A549 (cell line): ENCODE data around the gene PITPNB. TPM values are rescaled to one million over a fixed set of nuclear protein-coding genes. Genes with fewer than 3 reads are reported as not detected.

Experiments used
- ATAC-seq, 2 experiments: fragments of 200-7000 bp in 1 of 2; fragments of >200 bp in 1 of 2; cut with Nextera tagmentation in 1 of 2; cut with Tn5 transposase in 1 of 2; 3 replicates each; pipeline versions ENCODE4 v1.8.0 to v1.9.1; 2018 to 2020; ENCODE audit warnings: mild to moderate bottlenecking in 1 of 2, moderate library complexity in 1 of 2
- CTCF ChIA-PET: fragments of 300-600 bp; sonication (Branson Sonifier 250); formaldehyde crosslinking; extraction: SDS; loops from one replicate; lab custom pipeline; 2021; ENCODE audit warnings: antibody characterized with exemption, inconsistent platforms; lab: Yijun Ruan, JAX
- POLR2A ChIA-PET: fragments of 350-600 bp; formaldehyde crosslinking; extraction: SDS; loops from one replicate; lab custom pipeline; 2021; ENCODE audit warnings: antibody characterized with exemption, inconsistent platforms; lab: Yijun Ruan, JAX
- DNase-seq, 2 experiments: peaks; one replicate each; pipeline versions ENCODE4 v3.0.0 to v3.0.0-alpha.2; 2011 to 2016; ENCODE audit warnings: low read depth in 1 of 2, low spot score in 1 of 2
- FAIRE-seq: peaks from 2 replicates; lab custom pipeline; 2011; peaks lifted over from hg19 to GRCh38; lab: Jason Lieb, UNC
- H3K27ac ChIP-seq, 2 experiments: fragments of >200 bp; sonication (Bioruptor Twin); formaldehyde crosslinking; 3 replicates each; pipeline ENCODE4 v1.5.1; 2016 to 2017
- H3K4me1 ChIP-seq: fragments of >200 bp; sonication (Bioruptor Twin); formaldehyde crosslinking; 3 replicates; pipeline ENCODE4 v1.6.1; 2016
- H3K4me2 ChIP-seq: fragments of >200 bp; sonication (Bioruptor Twin); formaldehyde crosslinking; 3 replicates; pipeline ENCODE4 v1.6.1; 2016
- H3K4me3 ChIP-seq: fragments of >200 bp; sonication (Bioruptor Twin); formaldehyde crosslinking; 3 replicates; pipeline ENCODE4 v1.5.1; 2016
- H3K9me3 ChIP-seq: fragments of >200 bp; sonication (Bioruptor Twin); formaldehyde crosslinking; 3 replicates; pipeline ENCODE4 v1.6.1; 2016
- CBX8 ChIP-seq: fragments of 200-600 bp; sonication (generic); IDR thresholded peaks from 2 replicates; pipeline ENCODE4 v1.6.1; 2016
- CHD2 ChIP-seq: fragments of 150-350 bp; IDR thresholded peaks from 2 replicates; pipeline ENCODE4 v1.6.1; 2014; ENCODE audit warnings: low read length; ENCODE audit not compliant: partially characterized antibody
- CHD4 ChIP-seq: fragments of 200-600 bp; sonication (generic); IDR thresholded peaks from 2 replicates; pipeline ENCODE4 v1.6.1; 2016; ENCODE audit warnings: antibody characterized with exemption, mild to moderate bottlenecking, borderline replicate concordance
- ELK1 ChIP-seq: fragments of 150-350 bp; IDR thresholded peaks from 2 replicates; pipeline ENCODE4 v1.6.1; 2014; ENCODE audit warnings: low read depth, mild to moderate bottlenecking, low read length
- ESRRA ChIP-seq: fragments of 150-350 bp; IDR thresholded peaks from 2 replicates; pipeline ENCODE4 v1.6.1; 2014; ENCODE audit warnings: mild to moderate bottlenecking, low read length, borderline replicate concordance
- HDAC2 ChIP-seq: fragments of 200-600 bp; sonication (generic); IDR thresholded peaks from 2 replicates; pipeline ENCODE4 v1.6.1; 2016
- HES2 ChIP-seq: fragments of >200 bp; sonication (Bioruptor Twin); formaldehyde crosslinking; IDR thresholded peaks from 2 replicates; pipeline ENCODE4 v1.6.1; 2016
- HEYL ChIP-seq: fragments of 250-450 bp; sonication (Bioruptor Pico); IDR thresholded peaks from 2 replicates; pipeline ENCODE4 v1.8.0; 2021; ENCODE audit warnings: mild to moderate bottlenecking, moderate library complexity
- HOXB13 ChIP-seq: fragments of 250-450 bp; sonication (Bioruptor Pico); IDR thresholded peaks from 2 replicates; pipeline ENCODE4 v1.5.0; 2020; ENCODE audit warnings: low read depth, mild to moderate bottlenecking, moderate library complexity
- HOXB5 ChIP-seq: fragments of 250-450 bp; sonication (Bioruptor Pico); IDR thresholded peaks from 2 replicates; pipeline ENCODE4 v1.5.0; 2020; ENCODE audit warnings: mild to moderate bottlenecking, moderate library complexity
- KDM1A ChIP-seq: fragments of 200-600 bp; sonication (generic); IDR thresholded peaks from 2 replicates; pipeline ENCODE4 v1.6.1; 2016; ENCODE audit warnings: low read depth, mild to moderate bottlenecking
- MYC ChIP-seq: IDR thresholded peaks from 2 replicates; pipeline ENCODE4 v1.6.1; 2012; ENCODE audit warnings: mild to moderate bottlenecking, inconsistent platforms, low read length, improper control_type of control experiment, borderline replicate concordance
- NFE2L2 ChIP-seq: fragments of 150-350 bp; conservative IDR thresholded peaks from 2 replicates; pipeline ENCODE4 v1.6.1; 2014; ENCODE audit warnings: low read length
- NR3C1 ChIP-seq: fragments of >200 bp; sonication (Bioruptor Twin); formaldehyde crosslinking; IDR thresholded peaks from 3 replicates; pipeline ENCODE4 v1.6.1; 2017
- PHF8 ChIP-seq: fragments of 200-600 bp; sonication (generic); IDR thresholded peaks from 2 replicates; pipeline ENCODE4 v1.6.1; 2016; ENCODE audit warnings: low read depth, mild to moderate bottlenecking, antibody characterized with exemption, moderate library complexity, borderline replicate concordance
- POLR2AphosphoS2 ChIP-seq: conservative IDR thresholded peaks from 2 replicates; pipeline ENCODE4 v1.6.1; 2012; ENCODE audit warnings: low read length, improper control_type of control experiment, inconsistent platforms
- RAD21 ChIP-seq, 2 experiments: fragments of >200 bp in 1 of 2; sonication (Bioruptor Twin) in 1 of 2; formaldehyde crosslinking in 1 of 2; IDR thresholded peaks in 1 of 2; conservative IDR thresholded peaks in 1 of 2; 2 replicates in 1 of 2; 3 replicates in 1 of 2; pipeline ENCODE4 v1.6.1; 2012 to 2018; ENCODE audit warnings: inconsistent platforms in 1 of 2
- RFX5 ChIP-seq: fragments of 450-650 bp; IDR thresholded peaks from 2 replicates; pipeline ENCODE4 v1.7.1; 2014; ENCODE audit warnings: antibody characterized with exemption, mild to moderate bottlenecking, moderate library complexity
- TFCP2L1 ChIP-seq: fragments of 250-450 bp; sonication (Bioruptor Pico); IDR thresholded peaks from 2 replicates; pipeline ENCODE4 v1.5.0; 2021; ENCODE audit warnings: mild to moderate bottlenecking
- ZFP36 ChIP-seq: fragments of 450-650 bp; IDR thresholded peaks from 2 replicates; pipeline ENCODE4 v1.6.1; 2014; ENCODE audit warnings: borderline replicate concordance; ENCODE audit not compliant: partially characterized antibody
- ZNF302 ChIP-seq: fragments of 250-450 bp; sonication (Bioruptor Pico); IDR thresholded peaks from 2 replicates; pipeline ENCODE4 v1.9.0; 2021; ENCODE audit warnings: inconsistent platforms, mild to moderate bottlenecking, moderate library complexity
- ZSCAN20 ChIP-seq: fragments of 250-450 bp; sonication (Bioruptor Pico); IDR thresholded peaks from 2 replicates; pipeline ENCODE4 v1.8.0; 2022; ENCODE audit warnings: mild to moderate bottlenecking, moderate library complexity
- WGBS: methylation state at CpG from one replicate; pipeline ENCODE4 v1.1.6; 2017; ENCODE audit errors: missing lambda C conversion rate; 5-methylcytosine and 5-hydroxymethylcytosine counted together
- polyA plus RNA-seq, 4 experiments: library from polyadenylated mRNA; depleted of rRNA in 3 of 4; stranded (reverse); fragments of >200 nt; fragmentation: RNase III in 1 of 4; extraction: RNeasy Plus Mini Kit Qiagen cat#74134 plus additional on column Dnase treatment in 1 of 4; gene quantifications; 2 replicates in 3 of 4; 3 replicates in 1 of 4; pipeline ENCODE4 v1.2.3, GENCODE V29; 2011 to 2017
- TF ChIP-seq, protein P1 (sequence below): IDR thresholded peaks from 2 replicates; pipeline ENCODE4 v1.6.1; 2012
- TF ChIP-seq, protein P2 (sequence below): fragments of 250-450 bp; sonication (Bioruptor Pico); IDR thresholded peaks from 2 replicates; pipeline ENCODE4 v1.5.0; 2021; ENCODE audit warnings: mild to moderate bottlenecking, moderate library complexity, borderline replicate concordance
- TF ChIP-seq, protein P3 (sequence below): fragments of 450-650 bp; IDR thresholded peaks from 2 replicates; pipeline ENCODE4 v1.6.1; 2014; ENCODE audit warnings: antibody characterized with exemption

The PITPNB gene
- polyA plus RNA-seq, 2 of the 4 experiments (the other 2 are of a cell fraction) = 45.8 to 52.1 TPM

GRCh38 chr22:27845644-27846043, 73.4 kb downstream of the PITPNB start:
- FAIRE-seq = no peak
- Histone ChIP-seq H3K4me3 (no peak overlapping the region), H3K27ac (no peak overlapping the region), H3K4me2 (no peak overlapping the region), H3K4me1 (no peaks in the 10 kb centered on the region), H3K9me3 (no peaks in the 10 kb centered on the region)
- 94% methylated on average over 3 of the region's 7 CpGs for WGBS
- POLR2A ChIA-PET = no interaction called here
- TF ChIP-seq PHF8 = no peak
- no peak for TF ChIP-seq ESRRA
- no peak for TF ChIP-seq HOXB13
- no peak for TF ChIP-seq RFX5
- TF ChIP-seq CHD4 = no peak
- no peak for TF ChIP-seq TFCP2L1 (CRISPR knock-in tag)
- TF ChIP-seq CHD2 = no peak
- TF ChIP-seq POLR2AphosphoS2 = no peak
- no peak for TF ChIP-seq MYC
- TF ChIP-seq HOXB5 (CRISPR knock-in tag) = no peak
- TF ChIP-seq, protein P1, sequence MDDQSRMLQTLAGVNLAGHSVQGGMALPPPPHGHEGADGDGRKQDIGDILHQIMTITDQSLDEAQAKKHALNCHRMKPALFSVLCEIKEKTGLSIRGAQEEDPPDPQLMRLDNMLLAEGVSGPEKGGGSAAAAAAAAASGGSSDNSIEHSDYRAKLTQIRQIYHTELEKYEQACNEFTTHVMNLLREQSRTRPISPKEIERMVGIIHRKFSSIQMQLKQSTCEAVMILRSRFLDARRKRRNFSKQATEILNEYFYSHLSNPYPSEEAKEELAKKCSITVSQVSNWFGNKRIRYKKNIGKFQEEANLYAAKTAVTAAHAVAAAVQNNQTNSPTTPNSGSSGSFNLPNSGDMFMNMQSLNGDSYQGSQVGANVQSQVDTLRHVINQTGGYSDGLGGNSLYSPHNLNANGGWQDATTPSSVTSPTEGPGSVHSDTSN = no peak
- TF ChIP-seq ELK1 = no peak
- TF ChIP-seq KDM1A = no peak
- TF ChIP-seq ZSCAN20 = no peak
- no peak for TF ChIP-seq NR3C1
- no peak for TF ChIP-seq CBX8
- TF ChIP-seq ZNF302 = no peak
- no peak for TF ChIP-seq HEYL (CRISPR knock-in tag)
- no peak for TF ChIP-seq HES2
- TF ChIP-seq, protein P2, sequence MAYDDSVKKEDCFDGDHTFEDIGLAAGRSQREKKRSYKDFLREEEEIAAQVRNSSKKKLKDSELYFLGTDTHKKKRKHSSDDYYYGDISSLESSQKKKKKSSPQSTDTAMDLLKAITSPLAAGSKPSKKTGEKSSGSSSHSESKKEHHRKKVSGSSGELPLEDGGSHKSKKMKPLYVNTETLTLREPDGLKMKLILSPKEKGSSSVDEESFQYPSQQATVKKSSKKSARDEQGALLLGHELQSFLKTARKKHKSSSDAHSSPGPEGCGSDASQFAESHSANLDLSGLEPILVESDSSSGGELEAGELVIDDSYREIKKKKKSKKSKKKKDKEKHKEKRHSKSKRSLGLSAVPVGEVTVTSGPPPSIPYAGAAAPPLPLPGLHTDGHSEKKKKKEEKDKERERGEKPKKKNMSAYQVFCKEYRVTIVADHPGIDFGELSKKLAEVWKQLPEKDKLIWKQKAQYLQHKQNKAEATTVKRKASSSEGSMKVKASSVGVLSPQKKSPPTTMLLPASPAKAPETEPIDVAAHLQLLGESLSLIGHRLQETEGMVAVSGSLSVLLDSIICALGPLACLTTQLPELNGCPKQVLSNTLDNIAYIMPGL (CRISPR knock-in tag) = no peak
- no peak for ATAC-seq
- CTCF ChIA-PET = interaction anchor here (1.2 kb wide), 1 partner anchor 34 kb away, joined by 3 read pairs; no protein-coding TSS in a partner anchor
- DNase-seq = no peak

DNA sequence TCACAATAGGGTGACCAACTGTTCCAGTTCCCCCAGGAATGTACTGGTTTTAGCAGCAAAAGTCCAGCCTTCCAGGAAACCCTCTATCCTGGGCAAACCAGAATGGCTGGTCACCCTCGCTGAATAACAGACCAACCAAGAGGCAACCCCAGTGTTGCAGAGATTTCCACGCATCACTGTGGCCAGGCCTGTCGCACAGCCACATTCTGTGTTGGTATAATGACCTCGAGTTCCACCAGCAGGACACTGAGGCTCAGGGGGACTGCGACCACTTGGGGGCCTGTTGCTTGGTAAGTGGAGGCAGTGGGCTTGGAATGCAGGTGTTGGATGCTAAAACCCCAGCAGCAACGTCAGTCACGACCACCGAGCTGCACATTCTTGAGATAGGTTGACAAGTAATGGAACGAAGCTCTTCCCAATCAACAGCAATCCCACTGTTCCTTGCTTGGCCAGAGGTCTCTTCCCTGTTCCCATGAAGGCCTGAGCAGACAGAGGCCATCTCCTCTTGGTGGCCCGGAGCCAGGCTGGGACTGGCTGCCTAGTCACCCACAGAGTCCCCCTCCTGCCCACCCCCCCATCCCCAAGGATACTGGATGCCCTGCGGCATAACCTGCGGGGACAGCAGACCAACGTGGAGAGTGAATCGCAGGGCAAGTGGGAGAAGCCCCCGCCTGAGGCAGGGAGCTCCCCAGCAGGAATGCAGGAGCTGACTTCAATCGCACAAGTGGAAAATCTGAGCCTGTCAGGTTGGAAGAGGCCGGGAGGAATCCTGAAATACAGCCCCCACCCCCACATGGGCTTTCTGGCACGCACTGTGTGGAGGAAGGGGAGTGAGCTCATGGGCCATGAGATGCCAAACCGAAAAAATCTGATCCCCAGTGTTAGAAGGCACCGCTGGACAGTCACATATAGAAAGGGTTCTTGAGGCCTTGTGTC, 74.1 kb downstream of the PITPNB start:
- ATAC-seq (no peak), FAIRE-seq (no peak), DNase-seq (no peak)
- 95% methylated on average over 18 of the region's 20 CpGs for WGBS
- POLR2A ChIA-PET = no interaction called here
- no peak overlapping the region for H3K4me3 ChIP-seq
- no peaks in the 10 kb centered on the region for H3K9me3 ChIP-seq
- TF ChIP-seq, protein P3, sequence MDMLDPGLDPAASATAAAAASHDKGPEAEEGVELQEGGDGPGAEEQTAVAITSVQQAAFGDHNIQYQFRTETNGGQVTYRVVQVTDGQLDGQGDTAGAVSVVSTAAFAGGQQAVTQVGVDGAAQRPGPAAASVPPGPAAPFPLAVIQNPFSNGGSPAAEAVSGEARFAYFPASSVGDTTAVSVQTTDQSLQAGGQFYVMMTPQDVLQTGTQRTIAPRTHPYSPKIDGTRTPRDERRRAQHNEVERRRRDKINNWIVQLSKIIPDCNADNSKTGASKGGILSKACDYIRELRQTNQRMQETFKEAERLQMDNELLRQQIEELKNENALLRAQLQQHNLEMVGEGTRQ = no peak
- TF ChIP-seq, protein P1 = no peak
- TF ChIP-seq ZFP36 (no peak), HDAC2 (no peak), ESRRA (no peak), NFE2L2 (no peak), TFCP2L1 (CRISPR knock-in tag) (no peak), KDM1A (no peak), RAD21 (conservative IDR thresholded peaks at IDR 0.05 in 1 of 2, IDR thresholded peaks at IDR 0.05 in 1 of 2) (no peak), CHD4 (no peak)
- no peak overlapping the region for H3K4me2 ChIP-seq
- no peaks in the 10 kb centered on the region for H3K4me1 ChIP-seq
- CTCF ChIA-PET = interaction anchor here (1.2 kb wide), 1 partner anchor 35 kb away, joined by 3 read pairs; no protein-coding TSS in a partner anchor
- H3K27ac ChIP-seq = no peak overlapping the region
